Activated gamma-delta T cell treated with anti-CD3 and anti-CD28 coated beads, Interleukin-2, amount 50 U/mL, for 16 hours (primary cell): ENCODE measurements around the gene DOCK9.

ENCODE experiments used
- DNase-seq: peaks from one replicate; pipeline ENCODE4 v3.0.0-alpha.2; 2020; ENCODE audit warnings: low read depth

DOCK9 gene

GRCh38 chr13:98975822-98976261 lies 2.0 kb downstream of the DOCK9 start:
- DNase-seq, result no peak

GRCh38 chr13:98974053-98974452 lies 3.8 kb downstream of the DOCK9 start:
- DNase-seq, result no peak

- DNase-seq, result no peak
These were observed 5.2 kb downstream of the DOCK9 start for GRCh38 chr13:98972627-98973026.

- no peak for DNase-seq
These were observed 5.8 kb downstream of the DOCK9 start for GRCh38 chr13:98972059-98972458.

- DNase-seq, result no peak
These were observed 7.5 kb downstream of the DOCK9 start for GRCh38 chr13:98970330-98970729.

- no peak for DNase-seq
These were observed 10.4 kb downstream of the DOCK9 start for GRCh38 chr13:98967491-98967890.

DNA sequence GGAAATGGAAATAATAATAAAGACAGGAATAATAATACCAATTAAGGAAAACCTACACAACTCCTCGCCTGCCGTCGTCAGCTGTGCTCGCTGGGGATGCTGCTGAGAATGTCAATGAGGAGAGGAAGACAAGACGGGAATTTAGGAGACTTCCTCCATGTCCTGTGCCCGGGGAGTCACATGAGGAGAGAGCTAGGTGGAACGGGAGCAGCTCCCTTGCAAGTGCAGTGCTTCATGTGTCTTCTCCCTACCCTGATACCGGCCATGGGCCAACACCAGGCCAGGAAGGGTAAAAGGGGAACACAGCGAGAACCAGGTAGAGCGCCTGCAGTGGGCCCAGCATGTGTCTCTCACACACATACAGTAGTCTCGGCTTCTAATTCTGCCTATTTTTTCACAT lies 11.8 kb downstream of the DOCK9 start:
- no peak for DNase-seq

- DNase-seq, result no peak
These were observed 12.5 kb downstream of the DOCK9 start for GRCh38 chr13:98965325-98965724.

DNA sequence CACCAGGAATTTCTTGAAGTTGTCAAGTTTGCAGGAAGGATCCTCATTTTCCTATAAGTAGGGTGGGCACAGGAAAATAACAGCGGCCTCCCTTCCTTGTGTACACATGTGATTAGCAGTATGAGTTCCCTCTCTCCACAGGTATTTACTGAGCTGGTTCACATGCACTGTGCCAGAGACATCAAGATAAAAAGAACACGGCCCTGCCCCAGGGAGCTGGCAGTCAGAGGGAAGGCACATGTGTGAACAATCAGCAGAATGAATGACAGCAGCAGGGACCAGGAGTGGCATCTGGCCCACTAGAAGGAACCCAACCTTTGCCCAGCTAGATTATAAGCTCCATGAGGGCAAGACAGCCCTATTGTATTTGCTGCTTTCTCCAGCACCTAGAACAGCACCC lies 13.9 kb downstream of the DOCK9 start:
- no peak for DNase-seq

DNA sequence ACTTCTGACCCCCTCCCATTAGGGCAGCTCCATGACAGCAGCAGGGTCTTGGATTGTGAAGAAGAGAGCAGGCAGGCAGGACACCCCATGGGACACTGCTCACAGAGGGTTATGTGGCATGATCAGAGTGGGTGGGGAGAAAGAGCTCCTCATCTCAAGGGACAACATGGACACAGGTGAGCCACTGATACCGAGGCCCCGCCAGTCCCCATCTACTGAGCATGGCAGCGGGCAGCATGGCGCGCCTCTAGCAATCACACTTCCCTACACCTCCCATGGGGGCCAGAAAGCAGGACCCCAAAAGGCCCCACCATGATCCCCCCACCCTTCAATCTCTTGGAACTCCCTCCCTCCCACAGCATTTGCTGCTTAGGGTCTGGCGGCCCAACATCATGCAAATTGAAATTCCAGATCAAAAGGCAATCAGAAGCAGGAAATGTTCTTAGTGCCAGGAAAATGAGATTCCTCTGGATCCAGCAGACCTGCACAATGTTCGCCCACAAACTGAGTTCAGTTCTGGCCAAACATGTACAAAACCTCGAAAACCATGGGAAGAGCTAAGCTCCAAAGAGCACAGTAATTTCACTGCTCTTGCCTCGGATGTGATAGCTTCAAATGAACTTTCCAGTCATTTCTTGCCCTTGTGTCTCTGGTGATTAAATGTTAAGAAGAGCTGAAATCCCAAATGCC lies 14.8 kb downstream of the DOCK9 start:
- no peak for DNase-seq

DNA sequence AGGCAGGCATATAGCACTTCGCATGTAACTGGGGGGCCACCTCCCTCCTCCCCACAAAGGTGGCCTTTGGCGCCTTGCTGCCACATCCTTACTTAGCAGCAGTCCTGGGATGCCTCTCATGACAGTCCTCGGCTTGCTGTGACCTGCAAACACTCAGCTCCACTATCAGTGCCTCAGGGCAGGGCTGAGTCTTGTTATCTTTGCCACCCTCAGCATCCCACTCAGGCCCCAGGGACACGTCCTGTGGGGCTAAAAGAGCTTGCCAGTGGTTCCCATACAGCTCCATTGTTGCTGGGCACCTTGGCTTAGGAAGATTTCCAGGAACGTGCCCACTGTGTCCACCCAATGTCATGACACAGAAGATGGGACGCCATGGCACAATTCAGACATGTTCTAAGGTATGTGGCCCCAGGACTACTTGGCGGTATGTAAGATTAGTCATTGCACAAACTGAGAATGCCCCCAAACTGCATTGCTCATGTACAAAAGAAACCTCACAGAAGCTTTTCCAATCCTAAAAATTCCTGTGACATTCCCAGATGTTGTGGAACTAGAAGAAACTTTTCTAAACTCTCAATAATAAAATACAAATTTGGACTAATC lies 16.3 kb downstream of the DOCK9 start:
- no peak for DNase-seq

DNA sequence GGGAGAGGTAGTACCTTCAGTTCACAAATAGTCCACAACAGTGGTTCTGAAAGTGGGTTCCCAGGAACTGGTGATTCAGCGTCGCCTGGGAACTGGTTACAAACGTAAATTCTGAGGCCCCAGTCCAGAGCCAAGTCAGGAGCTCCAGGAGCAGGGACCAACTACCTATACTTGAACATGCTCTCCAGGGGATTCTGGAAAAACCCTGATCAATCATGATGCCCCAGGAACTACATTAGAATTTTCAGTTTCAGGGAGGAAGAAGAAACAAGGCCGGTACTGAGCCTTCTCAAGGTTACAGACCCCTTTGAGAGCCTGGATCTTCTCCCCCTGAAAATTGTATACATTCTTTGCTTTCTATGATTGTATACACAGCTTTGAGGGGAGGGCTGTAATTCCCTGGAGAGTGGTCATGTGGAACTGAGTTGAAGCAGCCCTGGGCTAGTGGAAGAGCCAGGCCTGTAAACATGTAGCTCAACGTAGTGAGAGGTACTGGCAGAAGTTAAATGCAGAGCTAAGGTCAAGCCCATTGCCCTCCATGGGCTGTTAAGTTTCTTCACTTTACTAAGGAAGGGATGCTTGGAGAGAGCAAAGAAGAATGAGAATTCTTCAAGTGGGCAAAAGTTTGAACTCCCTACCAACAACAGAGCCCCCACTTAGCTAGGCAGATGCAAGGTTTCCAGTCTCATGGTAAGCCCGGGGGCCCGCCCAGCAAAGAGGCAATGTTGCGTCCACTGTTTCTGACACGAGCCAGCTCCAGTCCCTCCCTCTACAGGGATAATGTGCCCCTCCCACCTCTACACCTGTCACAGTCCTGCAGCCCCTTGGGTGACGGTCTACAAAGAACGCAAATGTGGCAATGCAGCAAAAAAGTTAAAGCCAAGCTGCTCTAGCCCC lies 17.0 kb downstream of the DOCK9 start:
- DNase-seq, result no peak

DNA sequence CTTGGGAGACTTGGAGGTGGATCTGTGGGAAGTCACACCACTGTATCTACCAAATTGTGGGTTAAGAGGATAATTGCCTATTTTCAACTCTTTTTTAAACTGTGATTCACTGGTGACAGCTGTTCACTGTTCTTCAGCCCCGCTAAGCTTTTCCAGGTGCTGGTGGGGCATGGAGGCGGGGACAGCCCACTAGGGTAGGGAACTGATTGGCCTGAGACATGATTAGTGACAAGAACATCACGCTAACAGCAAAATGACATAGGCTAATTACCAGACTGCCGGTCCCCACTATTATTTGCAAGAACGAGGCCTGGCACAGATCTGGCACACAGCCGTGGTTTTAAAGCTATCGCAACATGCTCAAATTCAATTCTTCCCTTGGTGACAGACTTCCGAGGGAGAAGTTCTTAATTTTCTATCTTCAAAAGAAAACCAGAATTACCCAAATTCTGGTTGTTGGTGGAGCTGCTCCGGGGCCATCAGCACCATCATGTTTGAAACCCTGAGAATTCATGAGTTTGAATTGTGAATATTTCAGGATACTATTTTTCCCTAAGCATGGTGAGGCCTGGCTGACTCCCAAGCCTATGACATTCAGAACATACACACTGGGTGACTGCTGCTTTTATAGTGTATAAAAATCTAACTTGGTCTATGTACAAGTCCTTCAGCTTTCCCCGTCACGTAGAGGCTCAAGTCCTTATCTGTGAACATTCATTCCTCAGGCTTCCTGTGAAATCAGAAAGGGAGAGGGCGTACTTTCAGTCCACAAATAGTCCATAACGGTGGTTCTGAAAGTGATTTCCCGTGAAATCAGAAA lies 17.9 kb downstream of the DOCK9 start:
- DNase-seq, result no peak

GRCh38 chr13:98959291-98959690 lies 18.6 kb downstream of the DOCK9 start:
- no peak for DNase-seq

- no peak for DNase-seq
These were observed 19.4 kb downstream of the DOCK9 start for GRCh38 chr13:98958443-98958794.

DNA sequence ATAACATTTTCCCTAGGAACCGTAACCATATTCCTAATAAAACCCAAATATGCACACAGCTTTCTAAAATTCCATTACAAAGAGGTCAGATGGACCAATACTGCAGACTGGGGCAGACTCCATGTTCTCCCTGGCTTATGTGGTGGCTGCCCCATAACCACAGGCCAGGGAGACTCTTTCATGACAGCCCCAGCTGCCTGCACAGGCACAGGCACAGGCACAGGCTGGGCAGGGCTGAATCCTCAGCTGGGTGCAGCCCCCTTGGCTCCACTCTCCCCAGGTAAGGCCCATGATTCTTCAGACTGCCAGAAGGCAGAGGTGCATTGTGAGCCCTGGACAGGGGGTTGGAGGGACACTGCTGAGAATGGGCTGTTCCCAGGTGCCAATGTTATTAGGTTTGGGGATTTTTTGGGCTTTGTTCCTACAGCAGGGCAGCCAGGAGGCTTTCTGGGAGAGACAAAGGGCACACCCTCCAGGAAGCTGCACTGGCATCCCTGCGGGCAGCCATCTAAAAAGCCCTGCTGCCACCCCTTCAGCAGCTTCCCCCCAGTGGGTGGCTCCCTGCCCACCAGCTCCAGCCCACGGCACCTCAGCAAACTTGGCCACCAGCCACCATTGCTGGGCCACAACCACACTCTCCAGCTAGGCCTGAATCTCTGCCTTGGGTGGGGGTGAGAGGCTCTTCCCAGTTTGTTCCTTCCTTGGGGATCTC lies 20.0 kb downstream of the DOCK9 start:
- DNase-seq, result no peak

DNA sequence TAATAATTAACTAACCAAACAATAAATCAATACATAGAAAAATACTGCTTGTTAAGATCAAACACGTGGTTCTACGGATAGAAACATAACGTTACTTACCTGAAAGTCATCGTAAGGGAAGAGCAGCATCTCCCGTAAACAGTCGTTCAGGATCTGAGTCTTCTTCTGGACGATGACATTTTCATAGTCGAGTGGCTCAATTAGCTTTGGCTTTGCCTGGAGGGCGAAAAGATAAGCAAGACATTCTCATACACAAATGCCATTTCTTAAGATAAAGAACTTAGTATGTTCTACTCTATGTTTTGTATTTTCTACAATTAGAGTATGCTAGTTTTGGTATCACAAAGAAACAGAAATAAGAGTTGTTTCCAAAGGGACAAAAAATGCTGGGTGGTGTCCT lies 22.5 kb downstream of the DOCK9 start:
- DNase-seq, result no peak

- DNase-seq, result no peak
These were observed 23.6 kb downstream of the DOCK9 start for GRCh38 chr13:98954313-98954712.

DNA sequence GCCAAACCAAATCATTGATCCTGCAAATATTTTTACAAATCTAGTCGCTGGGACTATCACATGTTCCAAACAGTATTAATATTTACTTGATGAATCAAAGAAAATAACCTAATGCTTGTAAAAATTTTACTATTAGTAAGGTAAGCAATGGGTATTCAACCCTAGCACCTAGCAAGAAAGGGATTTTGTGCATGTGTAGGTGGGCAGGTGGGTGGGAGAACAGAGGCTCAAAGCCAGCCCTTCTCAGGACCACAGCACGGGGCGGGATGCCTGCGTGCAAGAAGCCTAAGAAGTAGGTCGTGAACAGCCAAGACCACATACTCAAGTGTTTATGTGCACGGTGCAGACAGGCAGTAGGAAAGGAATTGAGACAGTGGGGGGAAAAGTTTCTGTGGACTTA lies 26.6 kb downstream of the DOCK9 start:
- no peak for DNase-seq

GRCh38 chr13:98950705-98951104 lies 27.2 kb downstream of the DOCK9 start:
- DNase-seq, result no peak

GRCh38 chr13:98947925-98948324 lies 29.9 kb downstream of the DOCK9 start:
- DNase-seq, result no peak
